Thymus (tissue), 11 donors: ENCODE measurements around the gene CH25H. TPM values are rescaled to one million over a fixed set of nuclear protein-coding genes. Genes with fewer than 3 reads are reported as not detected.

ENCODE experiments used
- DNase-seq, 9 donors: peaks; one replicate each; pipeline ENCODE4 v3.0.0-alpha.2; 2013; ENCODE audit warnings: low spot score in 9 of 9, low read depth in 6 of 9, missing footprints in 1 of 9
- H3K27ac ChIP-seq, 2 donors: one replicate each; pipeline ENCODE4 v1.5.1; 2013; ENCODE audit warnings: control low read depth in 1 of 2, low read depth in 1 of 2, low read length in 1 of 2, mild to moderate bottlenecking in 1 of 2, moderate library complexity in 1 of 2
- H3K27me3 ChIP-seq, 2 donors: one replicate each; pipeline ENCODE4 v1.5.1; 2013; ENCODE audit warnings: low read length in 1 of 2; ENCODE audit not compliant: control insufficient read depth in 2 of 2, insufficient read depth in 1 of 2
- H3K36me3 ChIP-seq, 2 donors: one replicate each; pipeline ENCODE4 v1.5.1; 2013; ENCODE audit warnings: low read length in 1 of 2, mild to moderate bottlenecking in 1 of 2, moderate library complexity in 1 of 2; ENCODE audit not compliant: control insufficient read depth in 2 of 2, insufficient read depth in 2 of 2
- H3K4me1 ChIP-seq, 2 donors: one replicate each; pipeline ENCODE4 v1.5.1; 2013; ENCODE audit warnings: low read length in 2 of 2; ENCODE audit not compliant: control insufficient read depth in 2 of 2, insufficient read depth in 2 of 2
- H3K4me3 ChIP-seq, 2 donors: one replicate each; pipeline ENCODE4 v1.5.1; 2013; ENCODE audit warnings: low read length in 2 of 2, control low read depth in 1 of 2, mild to moderate bottlenecking in 1 of 2
- H3K9me3 ChIP-seq, 2 donors: one replicate each; pipeline ENCODE4 v1.5.1; 2013; ENCODE audit warnings: low read length in 1 of 2, mild to moderate bottlenecking in 1 of 2; ENCODE audit not compliant: control insufficient read depth in 2 of 2, insufficient read depth in 1 of 2
- WGBS: extraction: QIAGEN DNeasy Blood & Tissue Kit; methylation state at CpG from one replicate; pipeline ENCODE4 v1.1.7; 2013; 5-methylcytosine and 5-hydroxymethylcytosine counted together
- polyA plus RNA-seq: library from polyadenylated mRNA; stranded (reverse); fragments of 200-250 nt; gene quantifications from one replicate; pipeline ENCODE4 v1.2.3, GENCODE V29; 2013
- total RNA-seq: library from RNA; stranded (reverse); fragments of 120-200 nt; gene quantifications from one replicate; pipeline ENCODE4 v1.2.4, GENCODE V29; 2013
- donor health status: healthy.

The CH25H gene
- total and polyA plus RNA-seq, 2 donors, result 8.5 to 23.8 TPM

GRCh38 chr10:89165923-89166322, 41.2 kb downstream of the CH25H start:
- H3K9me3 ChIP-seq, result no peaks in the 10 kb centered on the region
- 92% methylated on average over 4 of the region's 4 CpGs for WGBS
- no peak overlapping the region for H3K4me3 ChIP-seq
- H3K4me1 ChIP-seq, result peaks cover 5 to 10% of the 10 kb centered on the region in 2 donors
- H3K27ac ChIP-seq, result no peak overlapping the region
- H3K36me3 ChIP-seq, result no peaks in the 10 kb centered on the region
- H3K27me3 ChIP-seq, result no peaks in the 10 kb centered on the region
- peak in 1 of 9 donors; percentile 11 for DNase-seq

- Histone ChIP-seq H3K4me3 (no peak overlapping the region), H3K27me3 (no peaks in the 10 kb centered on the region), H3K9me3 (no peaks in the 10 kb centered on the region), H3K36me3 (no peaks in the 10 kb centered on the region), H3K4me1 (peaks cover 5 to 10% of the 10 kb centered on the region in 2 donors), H3K27ac (no peak overlapping the region)
- no peak for DNase-seq
- WGBS, result 87% methylated on average over 4 of the region's 4 CpGs
Measured at GRCh38 chr10:89164920-89165319, 42.2 kb downstream of the CH25H start.

- peaks cover 5 to 10% of the 10 kb centered on the region in 2 donors for H3K4me1 ChIP-seq
- peak in 3 of 9 donors; percentile 2 to 42 (median 7) for DNase-seq
- WGBS, result 12% methylated on average over 3 of the region's 3 CpGs
- peak overlapping the region; percentile 25 to 60 for H3K27ac ChIP-seq
- peak overlapping the region; percentile 3 to 11 for H3K4me3 ChIP-seq
- H3K36me3 ChIP-seq, result no peaks in the 10 kb centered on the region
- no peaks in the 10 kb centered on the region for H3K27me3 ChIP-seq
- H3K9me3 ChIP-seq, result no peaks in the 10 kb centered on the region
Measured at GRCh38 chr10:89164080-89164479, 43.0 kb downstream of the CH25H start.

- H3K4me1 ChIP-seq, result peaks cover 5 to 10% of the 10 kb centered on the region in 2 donors
- peak in 7 of 9 donors; percentile 17 to 68 (median 31) for DNase-seq
- H3K27me3 ChIP-seq, result no peaks in the 10 kb centered on the region
- peak overlapping the region; percentile 3 to 11 for H3K4me3 ChIP-seq
- 7% methylated on average over 6 of the region's 6 CpGs for WGBS
- no peaks in the 10 kb centered on the region for H3K9me3 ChIP-seq
- H3K36me3 ChIP-seq, result no peaks in the 10 kb centered on the region
- H3K27ac ChIP-seq, result peak overlapping the region; percentile 53 to 60
Measured at GRCh38 chr10:89163265-89163995, 43.7 kb downstream of the CH25H start.

- H3K27ac ChIP-seq, result no peak overlapping the region
- DNase-seq, result no peak
- peaks cover 5 to 10% of the 10 kb centered on the region in 2 donors for H3K4me1 ChIP-seq
- H3K27me3 ChIP-seq, result no peaks in the 10 kb centered on the region
- H3K4me3 ChIP-seq, result no peak overlapping the region
- no peaks in the 10 kb centered on the region for H3K36me3 ChIP-seq
- H3K9me3 ChIP-seq, result no peaks in the 10 kb centered on the region
Measured at GRCh38 chr10:89162596-89162995, 44.5 kb downstream of the CH25H start.

GRCh38 chr10:89160339-89160738, 46.8 kb downstream of the CH25H start:
- no peak overlapping the region for H3K27ac ChIP-seq
- no peaks in the 10 kb centered on the region for H3K27me3 ChIP-seq
- H3K4me1 ChIP-seq, result peaks cover 5 to 10% of the 10 kb centered on the region in 2 donors
- no peaks in the 10 kb centered on the region for H3K9me3 ChIP-seq
- H3K36me3 ChIP-seq, result no peaks in the 10 kb centered on the region
- H3K4me3 ChIP-seq, result no peak overlapping the region
- no peak for DNase-seq
- WGBS, result 99% methylated on average over 1 of the region's 1 CpG

GRCh38 chr10:89159761-89160160, 47.4 kb downstream of the CH25H start:
- no peak overlapping the region for H3K4me3 ChIP-seq
- no peaks in the 10 kb centered on the region for H3K27me3 ChIP-seq
- no peak overlapping the region for H3K27ac ChIP-seq
- no peaks in the 10 kb centered on the region for H3K36me3 ChIP-seq
- 96% methylated on average over 1 of the region's 1 CpG for WGBS
- H3K9me3 ChIP-seq, result no peaks in the 10 kb centered on the region
- no peak for DNase-seq
- H3K4me1 ChIP-seq, result peaks cover 5 to 8% of the 10 kb centered on the region in 2 donors

- Histone ChIP-seq H3K27ac (no peak overlapping the region), H3K4me3 (no peak overlapping the region), H3K36me3 (no peaks in the 10 kb centered on the region), H3K9me3 (no peaks in the 10 kb centered on the region), H3K27me3 (no peaks in the 10 kb centered on the region), H3K4me1 (peaks cover 3 to 8% of the 10 kb centered on the region in 2 donors)
- no peak for DNase-seq
Measured at GRCh38 chr10:89159316-89159715, 47.8 kb downstream of the CH25H start.

- DNase-seq, result no peak
- Histone ChIP-seq H3K4me1 (peaks cover 0 to 4% of the 10 kb centered on the region in 2 donors), H3K36me3 (no peaks in the 10 kb centered on the region), H3K27me3 (no peaks in the 10 kb centered on the region), H3K4me3 (no peak overlapping the region), H3K27ac (no peak overlapping the region), H3K9me3 (no peaks in the 10 kb centered on the region)
Measured at GRCh38 chr10:89158446-89158845, 48.7 kb downstream of the CH25H start.
